Stimulated activated CD4-positive, alpha-beta T cell treated with anti-CD3 and anti-CD28 coated beads, Interleukin-15, amount 100 ng/mL, for 1 hour (primary cell): Measurements from ENCODE around the gene RECQL.

Experiments
- DNase-seq, 2 donors: peaks; one replicate each; pipeline ENCODE4 v3.0.0-alpha.2; 2020; ENCODE audit warnings: low read depth in 1 of 2, low spot score in 1 of 2

The RECQL gene

DNA sequence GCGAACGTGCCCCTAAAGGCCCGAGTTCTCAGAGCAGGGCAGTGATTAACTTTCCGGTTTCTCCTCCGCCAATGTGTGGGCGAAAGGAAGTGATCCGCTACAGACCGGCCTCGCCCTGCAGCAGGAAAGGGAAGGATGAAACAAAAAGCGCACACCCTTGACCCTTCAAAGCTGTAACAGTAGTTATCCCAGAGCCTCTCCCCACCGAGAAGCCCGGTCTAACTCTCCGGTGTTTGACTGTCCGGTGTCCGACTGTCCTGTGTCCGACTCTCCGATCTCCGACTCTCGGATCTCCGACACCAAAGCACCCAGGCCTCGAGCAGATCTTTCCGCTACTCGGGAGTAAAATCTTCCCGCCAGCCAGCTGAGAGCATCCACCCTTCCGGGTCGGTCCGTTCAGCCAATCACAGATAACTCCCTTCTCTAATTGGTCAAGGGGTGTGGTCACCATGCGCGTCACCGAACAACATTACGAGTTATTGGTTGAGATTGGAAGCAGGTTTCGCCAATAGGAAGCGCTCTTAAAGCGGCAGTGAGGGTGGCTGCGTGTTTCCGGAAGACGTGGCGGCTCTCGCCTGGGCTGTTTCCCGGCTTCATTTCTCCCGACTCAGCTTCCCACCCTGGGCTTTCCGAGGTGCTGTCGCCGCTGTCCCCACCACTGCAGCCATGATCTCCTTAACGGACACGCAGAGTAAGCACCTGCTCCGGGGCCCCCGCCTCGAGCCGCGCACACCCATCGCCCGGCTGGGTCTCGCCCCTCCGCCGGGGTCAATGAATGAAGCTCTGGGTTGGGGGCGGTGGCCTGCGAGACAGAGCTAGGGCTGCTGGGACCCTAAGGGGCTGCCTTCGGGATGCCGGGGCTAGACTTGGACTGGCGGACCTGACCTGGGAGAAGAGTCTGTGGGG, at the start of gene RECQL, which contains the start of gene GOLT1B:
Gene RECQL (minus strand): TSS at position 378 of the 906 bp plus-strand sequence. CDS start 2,065 bp downstream, outside the sequence.
Gene GOLT1B (plus strand): TSS at position 532 of the 906 bp plus-strand sequence. CDS start 135 bp downstream, at position 667.
- DNase-seq = peak; percentile 61 to 73

- DNase-seq = no peak
These were observed 46.0 kb upstream of the RECQL start for GRCh38 chr12:21547437-21547836.

DNA sequence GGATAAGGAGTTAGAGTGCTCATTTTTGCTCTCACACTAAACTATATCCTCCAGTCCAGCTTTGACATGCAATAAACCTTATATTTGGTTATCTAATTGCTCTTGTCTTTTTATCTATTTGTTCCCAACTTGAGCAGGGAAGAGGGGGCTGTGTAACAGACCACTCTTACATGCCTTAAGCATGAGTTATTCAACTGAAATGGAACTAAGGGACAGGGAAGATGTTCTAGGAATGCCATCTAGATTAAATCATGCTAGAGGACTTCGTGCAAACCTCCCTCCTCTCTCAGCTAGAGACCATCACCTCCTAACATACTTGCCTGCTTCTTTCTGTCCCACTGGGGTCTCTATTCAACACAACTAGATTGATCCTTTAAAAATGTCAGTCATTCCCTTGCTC, 45.3 kb upstream of the RECQL start:
- no peak for DNase-seq

- DNase-seq = no peak
These were observed 44.1 kb upstream of the RECQL start for GRCh38 chr12:21545557-21545956.

DNA sequence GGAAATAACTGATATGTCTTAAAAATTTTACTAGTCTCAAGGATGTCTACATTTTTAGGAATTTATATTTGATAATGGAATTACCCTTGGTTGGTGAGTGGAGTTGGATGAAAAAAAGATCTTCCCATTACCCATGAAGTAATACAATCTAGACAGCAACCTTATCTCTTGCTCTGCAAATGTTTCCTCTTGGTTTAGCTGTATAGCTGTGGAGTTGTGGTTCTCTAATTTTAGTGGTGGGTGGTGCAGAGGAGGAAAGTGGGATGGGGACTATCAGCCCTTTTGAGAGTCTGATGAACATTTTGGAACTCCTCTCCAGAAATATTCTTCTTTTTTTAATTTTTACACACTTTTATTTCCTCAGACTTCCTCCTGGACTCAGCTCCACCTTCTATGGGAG, 41.7 kb upstream of the RECQL start:
- DNase-seq = no peak

GRCh38 chr12:21542403-21542802, 41.0 kb upstream of the RECQL start:
- no peak for DNase-seq

GRCh38 chr12:21541773-21542172, 40.3 kb upstream of the RECQL start:
- no peak for DNase-seq

- no peak for DNase-seq
These were observed 38.4 kb upstream of the RECQL start for GRCh38 chr12:21539797-21540196.

DNA sequence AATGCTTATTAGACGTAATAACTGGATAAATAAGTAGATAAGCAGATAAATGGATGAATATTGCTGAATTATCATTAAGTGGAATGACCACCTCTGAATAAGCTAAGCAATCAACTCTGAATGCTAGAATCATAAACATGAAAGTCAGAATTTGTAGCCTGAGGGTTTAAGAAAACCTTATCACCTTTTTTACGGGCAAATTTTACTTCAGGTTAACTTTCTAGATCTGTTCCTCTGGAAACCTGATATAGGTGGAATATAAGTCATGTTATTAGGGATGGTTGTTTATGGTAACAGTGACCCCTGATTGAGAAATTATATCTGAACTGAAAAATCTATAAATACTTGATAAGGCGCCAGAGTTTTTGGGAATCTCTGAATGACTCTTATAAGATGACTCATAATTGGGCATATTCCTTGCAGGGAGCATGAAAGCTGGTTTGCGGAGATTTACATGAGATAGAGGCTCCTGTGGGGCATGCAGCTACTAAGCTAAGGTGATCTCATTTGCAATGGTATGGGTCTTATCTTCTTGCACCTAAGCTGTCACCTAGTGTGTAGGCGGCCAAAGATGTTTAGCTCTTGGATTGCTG, 36.7 kb upstream of the RECQL start:
- no peak for DNase-seq

GRCh38 chr12:21529456-21529855, 28.0 kb upstream of the RECQL start:
- no peak for DNase-seq

DNA sequence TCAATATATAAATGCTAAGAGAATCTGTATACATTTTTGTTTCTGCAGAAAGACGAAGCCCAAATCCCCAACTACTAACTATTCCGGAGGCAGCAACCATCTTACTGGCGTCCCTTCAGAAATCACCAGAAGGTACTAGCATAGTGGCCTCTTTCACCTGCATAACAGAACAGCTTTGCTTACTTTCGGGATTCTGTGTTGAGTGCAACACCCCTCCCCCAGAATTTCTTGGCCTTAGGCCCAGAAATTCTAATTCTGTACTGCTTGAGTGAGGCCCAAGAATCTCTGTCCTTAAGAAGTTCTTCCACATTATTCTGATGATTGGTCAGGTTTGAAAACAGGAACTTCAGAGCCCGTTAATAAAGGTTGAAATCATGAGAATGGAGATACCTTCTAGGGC, 27.5 kb upstream of the RECQL start:
- DNase-seq = no peak

DNA sequence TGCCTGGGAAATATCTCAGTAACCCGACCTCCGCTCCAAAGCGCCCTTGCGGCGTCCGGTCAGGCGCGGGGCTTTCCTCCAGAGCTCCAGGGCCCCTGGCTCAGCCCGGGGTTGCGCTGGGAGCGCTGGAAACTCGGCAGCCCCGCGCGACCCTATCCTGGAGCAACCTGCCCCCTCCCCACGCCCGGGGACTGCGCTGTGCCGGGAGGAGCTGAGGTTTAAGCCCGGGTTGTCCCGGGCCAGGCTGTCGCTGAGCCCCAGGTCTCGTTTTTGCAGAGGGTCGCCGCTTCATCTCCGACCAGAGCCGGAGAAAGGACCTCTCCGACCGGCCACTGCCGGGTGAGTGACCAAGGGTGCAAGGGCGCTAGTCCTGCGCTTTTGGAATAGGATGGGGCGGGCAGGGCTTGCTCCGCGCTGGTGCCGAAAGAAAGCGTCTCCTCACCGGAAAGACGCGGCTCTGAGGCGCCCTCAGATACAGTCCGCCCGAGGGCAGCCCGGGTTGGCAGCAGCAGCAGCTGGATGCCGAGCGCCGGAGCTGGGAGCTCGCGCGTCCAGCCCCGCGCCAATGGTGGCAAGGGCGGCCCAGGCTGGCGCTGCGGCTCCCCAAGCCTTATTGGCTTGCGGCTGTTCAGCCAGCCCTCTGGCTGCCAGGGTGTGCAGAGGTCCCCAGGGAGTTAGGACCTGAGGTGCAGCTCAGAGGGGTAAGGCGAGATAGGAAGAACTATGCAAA, 26.2 kb upstream of the RECQL start:
- DNase-seq = peak; percentile 22 to 37

DNA sequence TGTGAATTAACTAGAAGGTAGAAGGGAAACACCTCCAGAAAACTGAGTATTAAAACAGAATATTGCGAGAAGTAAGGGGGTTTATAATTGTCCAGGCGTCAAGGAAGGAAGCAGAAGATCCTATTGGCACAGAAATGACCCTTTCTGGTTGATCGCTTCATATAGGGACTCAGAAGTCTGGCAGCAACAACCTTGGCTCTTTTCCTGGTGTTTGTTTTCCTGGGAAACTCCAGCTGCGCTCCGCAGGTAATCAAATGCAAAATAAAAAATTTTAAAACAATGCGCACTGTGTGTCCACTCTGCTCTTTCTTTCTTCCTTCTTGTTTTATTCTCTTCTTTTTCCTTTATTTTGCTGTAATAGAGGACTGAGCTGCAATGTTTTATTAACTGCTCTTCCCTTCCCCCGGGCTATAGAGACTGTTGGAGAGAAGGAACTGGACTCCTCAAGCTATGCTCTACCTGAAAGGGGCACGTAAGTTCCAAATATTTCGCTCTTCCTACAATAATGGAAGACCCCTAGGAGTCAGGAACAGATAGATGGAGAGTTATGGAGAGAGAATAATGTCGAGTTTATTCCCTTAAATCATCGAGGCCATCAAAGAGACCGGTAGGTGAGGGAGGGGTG, 25.4 kb upstream of the RECQL start:
- DNase-seq = no peak

- DNase-seq = no peak
These were observed 24.6 kb upstream of the RECQL start, which contains the start of gene SPX for GRCh38 chr12:21526053-21526452. TSS of gene SPX (plus strand) at chr12:21526296. CDS start at chr12:21526473, 177 bp downstream.

DNA sequence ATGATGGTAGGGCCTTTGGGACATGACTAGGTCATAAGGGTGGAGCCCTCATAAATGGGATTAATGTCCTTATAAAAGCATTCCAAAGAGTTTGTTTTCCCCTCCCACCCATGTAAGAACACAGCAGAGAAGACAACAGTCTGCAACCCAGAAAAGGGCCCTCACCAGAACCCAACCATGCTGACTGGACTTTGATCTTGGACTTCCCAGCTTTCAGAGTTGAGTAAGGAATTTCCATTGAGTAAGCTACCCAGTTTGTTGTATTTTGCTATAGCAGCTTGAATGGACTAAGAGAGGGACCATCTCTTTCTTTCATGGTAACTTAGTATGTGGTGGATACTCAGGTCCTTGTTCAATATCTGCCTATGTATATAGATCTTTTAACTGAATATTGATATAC, 21.7 kb upstream of the RECQL start:
- DNase-seq = no peak

DNA sequence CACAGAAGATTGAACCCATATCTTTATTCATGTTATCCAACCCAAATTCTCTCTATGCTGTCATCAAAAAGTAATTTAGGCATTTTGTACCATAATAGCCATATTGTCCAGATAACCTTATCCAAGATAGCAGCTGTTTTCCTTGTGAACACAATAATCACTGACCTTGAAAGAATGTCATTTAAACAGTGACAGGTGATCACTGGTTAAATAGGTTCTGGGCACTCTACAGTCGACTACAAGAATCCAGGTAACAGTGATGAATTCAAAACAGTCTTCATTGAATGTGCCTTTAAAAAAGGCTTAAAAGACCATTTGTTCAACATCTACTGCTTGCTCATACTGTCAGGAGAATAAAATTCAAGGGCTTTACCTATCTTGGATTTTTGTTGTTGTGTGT, 20.1 kb upstream of the RECQL start:
- no peak for DNase-seq

DNA sequence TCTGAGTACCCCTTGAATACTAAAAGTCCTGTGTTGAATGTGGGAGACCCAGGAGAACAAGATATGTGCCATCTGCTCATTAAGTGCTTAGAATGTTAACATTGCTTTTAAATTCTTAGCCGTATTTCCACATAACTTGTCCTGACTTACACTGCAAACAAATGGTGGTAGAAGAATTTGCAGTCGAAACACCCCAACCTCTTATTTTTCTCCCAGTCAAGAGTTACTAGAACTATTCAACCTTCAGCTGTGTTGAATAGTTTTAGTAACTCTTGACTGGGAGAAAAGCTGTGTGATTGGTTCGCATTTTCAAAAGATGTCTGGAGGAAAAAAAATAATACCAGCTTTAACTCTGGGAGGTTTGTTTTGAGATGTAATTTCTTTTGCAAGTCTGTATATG, 17.0 kb upstream of the RECQL start:
- DNase-seq = no peak

GRCh38 chr12:21516281-21516680, 14.8 kb upstream of the RECQL start:
- DNase-seq = no peak

DNA sequence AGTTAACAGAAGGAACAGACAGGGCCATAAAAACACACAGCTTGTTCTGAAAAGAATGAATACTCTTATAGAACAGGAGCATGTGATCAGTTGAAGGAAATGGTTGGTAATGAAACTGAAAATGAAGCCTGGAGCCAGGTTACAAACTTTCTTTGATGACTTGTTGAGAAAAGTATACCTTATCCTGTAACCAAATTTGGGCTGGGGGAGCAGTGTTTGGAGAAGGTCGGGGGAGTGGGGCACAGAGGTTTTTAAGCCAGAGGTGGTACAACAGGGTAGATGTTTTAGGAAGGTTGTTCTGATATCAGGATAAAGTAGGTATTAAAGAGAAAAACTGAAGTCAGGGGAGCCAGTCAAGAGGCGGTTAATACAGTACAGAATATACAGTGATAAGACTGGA, 8.3 kb upstream of the RECQL start:
- no peak for DNase-seq

GRCh38 chr12:21507849-21508248, 6.4 kb upstream of the RECQL start:
- no peak for DNase-seq

- no peak for DNase-seq
These were observed 4.5 kb upstream of the RECQL start for GRCh38 chr12:21505888-21506287.
